HepG2 (cell line): ENCODE data around the gene KCNK7. TPM values are rescaled to one million over a fixed set of nuclear protein-coding genes. Genes with fewer than 3 reads are reported as not detected.

ENCODE experiments used
- ARID3A ChIP-seq: IDR thresholded peaks from 2 replicates; pipeline ENCODE4 v1.6.1; 2012; ENCODE audit warnings: low read depth, low read length, improper control_type of control experiment
- BCL6 ChIP-seq: IDR thresholded peaks from 2 replicates; pipeline ENCODE4 v1.6.1; 2016; ENCODE audit warnings: missing genetic modification reagents, missing compliant biosample characterization
- ESRRA ChIP-seq: sonication (generic); formaldehyde crosslinking; IDR thresholded peaks from 2 replicates; pipeline ENCODE4 v1.5.1; 2020; ENCODE audit warnings: mild to moderate bottlenecking, low read depth, missing genetic modification reagents
- ETV6 ChIP-seq: sonication (generic); formaldehyde crosslinking; conservative IDR thresholded peaks from 2 replicates; pipeline ENCODE4 v1.4.0; 2020; ENCODE audit warnings: missing genetic modification reagents
- HNRNPL ChIP-seq: fragments of 200-400 bp; formaldehyde crosslinking; IDR thresholded peaks from 2 replicates; pipeline ENCODE4 v1.6.1; 2017; ENCODE audit warnings: mild to moderate bottlenecking, low read depth, low read length
- ISX ChIP-seq: sonication (generic); formaldehyde crosslinking; conservative IDR thresholded peaks from 2 replicates; pipeline ENCODE4 v1.5.0; 2020; ENCODE audit warnings: missing genetic modification reagents
- KAT8 ChIP-seq: IDR thresholded peaks from 2 replicates; pipeline ENCODE4 v1.6.1; 2016; ENCODE audit warnings: missing genetic modification reagents, missing compliant biosample characterization
- LCORL ChIP-seq, 2 experiments: fragments of 450-650 bp in 1 of 2; sonication (generic) in 1 of 2; formaldehyde crosslinking in 1 of 2; IDR thresholded peaks; 2 replicates each; pipeline versions ENCODE4 v1.5.0 to v1.6.1; 2017 to 2020; ENCODE audit warnings: antibody characterized with exemption in 1 of 2, missing genetic modification reagents in 1 of 2
- MED13 ChIP-seq: sonication (generic); formaldehyde crosslinking; IDR thresholded peaks from 2 replicates; pipeline ENCODE4 v1.5.0; 2020; ENCODE audit warnings: missing genetic modification reagents
- MXD4 ChIP-seq: IDR thresholded peaks from 2 replicates; pipeline ENCODE4 v1.6.1; 2016; ENCODE audit warnings: mild to moderate bottlenecking, missing biosample characterization, missing genetic modification reagents
- PATZ1 ChIP-seq: sonication (generic); formaldehyde crosslinking; IDR thresholded peaks from 2 replicates; pipeline ENCODE4 v1.4.0; 2020; ENCODE audit warnings: missing genetic modification reagents
- RBFOX2 ChIP-seq: fragments of 200-400 bp; formaldehyde crosslinking; IDR thresholded peaks from 2 replicates; pipeline ENCODE4 v1.6.1; 2017; ENCODE audit warnings: low read depth, mild to moderate bottlenecking, low read length
- TAF1 ChIP-seq: sonication (generic); formaldehyde crosslinking; IDR thresholded peaks from 2 replicates; pipeline ENCODE4 v1.4.0; 2020; ENCODE audit warnings: missing genetic modification reagents
- THRA ChIP-seq: sonication (generic); formaldehyde crosslinking; IDR thresholded peaks from 2 replicates; pipeline ENCODE4 v1.4.0; 2020; ENCODE audit warnings: missing genetic modification reagents, borderline replicate concordance
- ZNF274 ChIP-seq: sonication (generic); formaldehyde crosslinking; IDR thresholded peaks from 2 replicates; pipeline ENCODE4 v1.5.1; 2020; ENCODE audit warnings: mild to moderate bottlenecking, missing genetic modification reagents
- ZNF292 ChIP-seq: sonication (generic); formaldehyde crosslinking; IDR thresholded peaks from 2 replicates; pipeline ENCODE4 v1.8.1; 2022; ENCODE audit warnings: mild to moderate bottlenecking, low read depth, missing genetic modification reagents, borderline replicate concordance
- ZNF343 ChIP-seq: sonication (generic); formaldehyde crosslinking; IDR thresholded peaks from 2 replicates; pipeline ENCODE4 v1.4.0; 2020; ENCODE audit warnings: mild to moderate bottlenecking, missing genetic modification reagents
- ZNF441 ChIP-seq: sonication (generic); formaldehyde crosslinking; IDR thresholded peaks from 2 replicates; pipeline ENCODE4 v1.7.0; 2021; ENCODE audit warnings: missing genetic modification reagents, borderline replicate concordance
- ZNF543 ChIP-seq: sonication (generic); formaldehyde crosslinking; IDR thresholded peaks from 2 replicates; pipeline ENCODE4 v1.4.0; 2020; ENCODE audit warnings: mild to moderate bottlenecking, missing genetic modification reagents
- ZNF607 ChIP-seq: sonication (generic); formaldehyde crosslinking; IDR thresholded peaks from 2 replicates; pipeline ENCODE4 v1.5.1; 2020; ENCODE audit warnings: missing genetic modification reagents, mild to moderate bottlenecking, borderline replicate concordance
- ZNF782 ChIP-seq: sonication (generic); formaldehyde crosslinking; IDR thresholded peaks from 2 replicates; pipeline ENCODE4 v1.4.0; 2020; ENCODE audit warnings: missing genetic modification reagents, mild to moderate bottlenecking, borderline replicate concordance
- ZSCAN31 ChIP-seq: sonication (generic); formaldehyde crosslinking; IDR thresholded peaks from 2 replicates; pipeline ENCODE4 v1.5.0; 2020; ENCODE audit warnings: low read depth, mild to moderate bottlenecking, missing genetic modification reagents
- polyA plus RNA-seq, 8 experiments: library from polyadenylated mRNA; depleted of rRNA in 3 of 8; stranded (reverse) in 7 of 8; unstranded in 1 of 8; fragments of >200 nt; fragmentation: Illumina TruSeq in 4 of 8; extraction: Trizol in 4 of 8; gene quantifications; 2 replicates each; pipeline versions ENCODE4 v1.2.1 to v1.2.3, GENCODE V29; 2011 to 2016; ENCODE audit warnings: low read depth in 4 of 8, missing spikeins in 1 of 8, mixed read lengths in 1 of 8; ENCODE audit not compliant: insufficient read depth in 1 of 8
- total RNA-seq, 5 experiments: library from RNA; depleted of rRNA; stranded (reverse); fragments of >200 nt; fragmentation: Illumina TruSeq; extraction: Trizol; gene quantifications; 2 replicates each; pipeline ENCODE4 v1.2.3, GENCODE V29; 2016; ENCODE audit warnings: low read depth in 1 of 5

The KCNK7 gene
- total and polyA plus RNA-seq, 2 of the 13 experiments (the other 11 are each of a cell fraction or from before 2014, with no cell fraction given): 0.11 TPM; not detected in 1

GRCh38 chr11:65557280-65558001, 38.2 kb downstream of the KCNK7 start (continued):
- TF ChIP-seq ARID3A (no peak), ZSCAN31 (CRISPR knock-in tag) (peak; percentile 44; the same call in 1 of the 2 replicates), ZNF343 (CRISPR knock-in tag) (no peak), RBFOX2 (peak; percentile 35; the same call in 1 of the 2 replicates), KAT8 (CRISPR knock-in tag) (peak; percentile 60; the same call in 1 of the 2 replicates), ZNF441 (CRISPR knock-in tag) (peak; percentile 57; the same call in 1 of the 2 replicates), LCORL (IDR thresholded peaks at IDR 0.05) (no peak), LCORL (CRISPR knock-in tag; IDR thresholded peaks at IDR 0.05) (peak; percentile 36; the same call in 1 of the 2 replicates), ZNF292 (0 out of 2 replicates have a peak, but pooled peaks have one; percentile 23), PATZ1 (CRISPR knock-in tag) (peak; percentile 90), BCL6 (CRISPR knock-in tag) (0 out of 2 replicates have a peak, but pooled peaks have one; percentile 22), MXD4 (CRISPR knock-in tag) (0 out of 2 replicates have a peak, but pooled peaks have one; percentile 55), ZNF607 (0 out of 2 replicates have a peak, but pooled peaks have one; percentile 30), HNRNPL (peak; percentile 46; the same call in 1 of the 2 replicates), ESRRA (CRISPR knock-in tag) (0 out of 2 replicates have a peak, but pooled peaks have one; percentile 58), TAF1 (CRISPR knock-in tag) (peak; percentile 51; the same call in 1 of the 2 replicates), THRA (CRISPR knock-in tag) (0 out of 2 replicates have a peak, but pooled peaks have one; percentile 22), ISX (CRISPR knock-in tag) (no peak), ETV6 (CRISPR knock-in tag) (0 out of 2 replicates have a peak, but pooled peaks have one; percentile 26), ZNF274 (CRISPR knock-in tag) (no peak), MED13 (CRISPR knock-in tag) (0 out of 2 replicates have a peak, but pooled peaks have one; percentile 12), ZNF543 (CRISPR knock-in tag) (no peak), ZNF782 (CRISPR knock-in tag) (peak; percentile 51; the same call in 1 of the 2 replicates)
